GM19240 (cell line): ENCODE results near the gene OR2F2.

Source experiments
- DNase-seq: peaks from one replicate; pipeline ENCODE4 v3.0.0; 2011; ENCODE audit warnings: low spot score; ENCODE audit not compliant: insufficient read length

Gene OR2F2

DNA sequence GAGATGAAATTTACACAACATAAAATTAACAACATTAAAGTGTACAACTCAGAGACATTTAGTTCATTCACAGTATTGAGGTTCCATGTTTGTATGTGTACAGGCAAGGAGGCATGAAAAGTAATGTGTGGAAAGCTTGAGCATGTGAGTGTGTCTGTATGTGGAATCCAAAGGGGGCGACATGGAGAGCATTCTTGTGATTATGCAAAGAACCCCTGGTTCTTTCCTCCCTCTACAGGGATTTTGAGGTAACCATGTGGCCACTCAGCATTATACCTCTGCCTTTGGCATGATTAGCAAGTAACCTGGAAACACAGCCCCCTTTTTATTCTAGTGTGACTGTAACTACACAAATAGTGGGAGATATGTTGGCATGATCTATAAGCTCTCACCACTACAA, 40.6 kb downstream of the OR2F2 start:
- no peak for DNase-seq

DNA sequence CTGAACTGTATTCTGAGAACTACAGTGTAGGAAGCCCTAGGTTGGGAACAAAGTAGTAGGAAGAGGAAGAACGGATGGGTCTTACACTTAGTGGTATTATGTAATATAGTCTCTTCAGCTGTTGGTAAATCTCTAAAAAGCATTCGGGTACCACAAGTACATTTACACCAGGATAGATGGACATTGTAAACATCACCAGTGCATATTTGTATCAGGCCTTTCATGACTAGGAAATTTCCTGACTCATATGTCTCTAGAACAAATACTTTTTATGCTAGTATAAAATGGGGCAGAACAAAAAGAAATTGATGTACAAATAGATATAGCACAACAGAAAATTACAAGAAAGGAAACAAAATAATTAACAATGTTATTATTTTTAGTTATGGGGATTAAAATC, 43.6 kb downstream of the OR2F2 start:
- DNase-seq = no peak

DNA sequence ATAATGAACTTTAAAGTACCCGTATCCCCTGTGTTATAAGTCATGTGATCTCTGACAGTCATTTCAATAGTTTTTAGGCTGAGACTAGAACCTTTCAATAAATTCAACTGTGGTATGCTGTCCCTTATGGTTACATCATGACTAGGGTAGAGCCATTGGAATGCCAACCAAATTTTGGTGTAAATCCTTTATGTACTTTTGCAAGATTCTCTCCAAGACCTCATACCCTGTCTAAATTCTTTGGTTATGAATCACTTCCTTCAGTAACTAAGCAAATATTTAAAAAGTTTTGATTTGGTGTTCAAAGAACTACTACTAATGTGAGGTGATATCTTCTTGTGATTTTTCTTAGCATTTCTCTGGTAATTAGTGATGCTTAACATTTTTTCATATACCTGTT, 44.3 kb downstream of the OR2F2 start:
- no peak for DNase-seq

DNA sequence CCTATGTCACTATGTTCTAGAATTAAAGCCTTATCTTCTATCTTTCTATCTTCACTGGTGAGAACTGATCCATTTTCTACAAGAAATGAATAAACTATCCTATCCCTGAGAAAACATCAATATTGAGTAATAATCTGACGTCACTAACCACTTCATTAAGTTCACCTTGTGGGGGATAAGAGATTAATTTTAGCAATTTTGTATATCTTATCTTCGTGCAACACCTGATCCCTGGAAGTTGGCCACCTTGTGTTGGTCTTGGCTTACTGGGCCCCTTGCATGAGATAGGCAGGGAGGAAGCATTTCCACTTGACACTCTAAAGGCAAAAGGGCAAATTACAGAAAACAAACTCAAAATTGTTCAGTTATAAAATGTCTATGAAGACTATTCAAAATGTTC, 45.0 kb downstream of the OR2F2 start:
- no peak for DNase-seq

DNA sequence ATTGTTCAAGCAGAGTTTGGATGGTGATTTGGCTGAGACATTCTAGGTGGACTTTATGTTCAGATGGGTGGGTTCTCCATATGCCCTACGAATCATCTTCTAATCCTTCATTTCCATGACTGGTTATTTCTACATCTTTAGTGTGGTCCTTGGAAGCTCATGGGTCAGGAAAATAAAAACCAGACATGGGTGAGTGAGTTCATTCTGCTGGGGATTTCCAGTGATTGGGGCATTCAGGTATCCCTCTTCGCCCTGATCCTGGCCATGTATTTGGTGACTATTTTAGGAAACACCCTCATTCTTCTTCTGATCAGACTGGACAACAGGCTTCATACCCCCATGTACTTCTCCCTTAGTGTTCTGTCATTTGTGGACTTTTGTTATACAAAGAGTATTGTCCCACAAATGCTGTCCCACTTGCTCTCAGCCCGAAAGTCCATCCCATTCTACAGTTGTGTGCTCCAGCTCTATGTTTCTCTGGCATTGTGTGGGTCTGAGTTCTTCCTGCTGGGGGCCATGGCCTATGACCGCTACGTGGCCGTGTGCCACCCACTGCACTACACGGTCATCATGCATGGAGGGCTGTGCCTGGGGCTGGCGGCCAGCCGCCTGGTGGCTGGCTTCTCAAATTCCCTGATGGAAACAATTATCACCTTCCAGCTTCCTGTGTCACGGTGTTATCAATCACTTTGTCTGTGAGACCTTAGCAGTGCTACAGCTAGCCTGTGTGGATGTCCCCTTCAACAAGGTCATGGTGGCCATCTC, 45.9 kb downstream of the OR2F2 start:
- DNase-seq = no peak

DNA sequence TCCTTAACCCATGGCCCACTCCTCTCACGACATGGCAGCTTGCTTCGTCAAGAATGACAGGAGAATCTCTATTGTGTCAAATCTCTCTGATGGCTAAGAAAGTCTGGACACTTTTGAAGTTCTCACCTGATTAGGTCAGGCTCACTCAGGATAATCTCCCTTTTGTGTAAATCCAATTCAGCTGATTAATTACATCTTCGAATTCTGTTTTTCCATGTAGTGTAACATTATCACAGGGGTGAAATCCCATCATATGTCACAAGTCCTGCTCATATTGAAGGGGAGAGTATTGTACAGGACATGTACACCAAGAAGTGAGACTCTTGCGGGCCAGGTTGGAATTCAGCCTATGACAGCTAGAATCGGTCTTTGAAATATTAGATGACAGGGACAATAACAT, 48.9 kb downstream of the OR2F2 start:
- DNase-seq = no peak
